H1 (cell line): ENCODE data around the gene STYK1. TPM values are rescaled to one million over a fixed set of nuclear protein-coding genes. Genes with fewer than 3 reads are reported as not detected.

Experiments
- CTCF ChIA-PET: fragments of 300-600 bp; sonication (Branson Sonifier 250); formaldehyde crosslinking; loops from one replicate; lab custom pipeline; 2021; ENCODE audit not compliant: partially characterized antibody; lab: Charles Lee
- POLR2A ChIA-PET: fragments of 300-600 bp; sonication (Branson Sonifier 250); formaldehyde crosslinking; loops from one replicate; lab custom pipeline; 2021; ENCODE audit warnings: inconsistent platforms; ENCODE audit not compliant: partially characterized antibody; lab: Charles Lee
- DNase-seq, 2 experiments: peaks; one replicate each; pipeline versions ENCODE4 v3.0.0 to v3.0.0-alpha.2; 2010 to 2022; ENCODE audit warnings: low spot score in 2 of 2, low read depth in 1 of 2, mixed read lengths in 1 of 2
- FAIRE-seq: peaks from 2 replicates; lab custom pipeline; 2011; peaks lifted over from hg19 to GRCh38; lab: Jason Lieb, UNC
- H2AFZ ChIP-seq: 2 replicates; pipeline ENCODE4 v1.8.1; 2012; ENCODE audit warnings: low read length, inconsistent platforms
- H2AK5ac ChIP-seq: 2 replicates; pipeline ENCODE4 v1.6.1; 2013; ENCODE audit warnings: low read depth, low read length
- H2BK120ac ChIP-seq: replicated peaks from 2 replicates; pipeline ENCODE3; 2013; ENCODE audit warnings: low read depth, low read length, inconsistent platforms
- H2BK12ac ChIP-seq: 2 replicates; pipeline ENCODE4 v1.6.1; 2013; ENCODE audit warnings: low read depth, low read length
- H2BK15ac ChIP-seq: 2 replicates; pipeline ENCODE4 v1.6.1; 2013; ENCODE audit warnings: low read length
- H2BK20ac ChIP-seq: 2 replicates; pipeline ENCODE4 v1.6.1; 2013; ENCODE audit warnings: low read length
- H2BK5ac ChIP-seq: 2 replicates; pipeline ENCODE4 v1.6.1; 2013; ENCODE audit warnings: low read depth, low read length
- H3K14ac ChIP-seq: 2 replicates; pipeline ENCODE4 v1.6.1; 2013; ENCODE audit warnings: inconsistent platforms; ENCODE audit not compliant: insufficient read length
- H3K18ac ChIP-seq: 2 replicates; pipeline ENCODE4 v1.6.1; 2013; ENCODE audit warnings: low read length; ENCODE audit errors: extremely low read depth
- H3K23ac ChIP-seq: 2 replicates; pipeline ENCODE4 v1.6.1; 2013; ENCODE audit warnings: inconsistent platforms; ENCODE audit not compliant: insufficient read length
- H3K23me2 ChIP-seq: 2 replicates; pipeline ENCODE4 v1.6.1; 2013; ENCODE audit warnings: low read depth, low read length
- H3K27ac ChIP-seq: 2 replicates; pipeline ENCODE4 v1.6.1; 2011; ENCODE audit warnings: low read depth, low read length, inconsistent platforms
- H3K27me3 ChIP-seq, 4 experiments: replicated peaks in 1 of 4; 1 replicate in 1 of 4; 2 replicates in 3 of 4; pipeline versions ENCODE4 v1.6.1 to v1.8.1; 2011 to 2013; ENCODE audit warnings: low read length in 3 of 4, mild to moderate bottlenecking in 3 of 4, inconsistent platforms in 2 of 4, mixed read lengths in 2 of 4, moderate library complexity in 1 of 4; ENCODE audit not compliant: control insufficient read depth in 3 of 4, insufficient read depth in 3 of 4; ENCODE audit errors: extremely low read depth in 1 of 4
- H3K36me3 ChIP-seq, 4 experiments: 2 replicates each; pipeline versions ENCODE4 v1.6.1 to v1.8.1; 2011 to 2013; ENCODE audit warnings: mild to moderate bottlenecking in 4 of 4, low read length in 3 of 4, moderate library complexity in 2 of 4, control low read depth in 1 of 4, inconsistent platforms in 1 of 4; ENCODE audit not compliant: insufficient read depth in 4 of 4, control insufficient read depth in 2 of 4
- H3K4ac ChIP-seq: replicated peaks from 2 replicates; pipeline ENCODE3; 2013; ENCODE audit warnings: low read length, low read depth, mixed read lengths, inconsistent platforms; ENCODE audit not compliant: insufficient read length
- H3K4me1 ChIP-seq, 4 experiments: replicated peaks in 1 of 4; 1 replicate in 1 of 4; 2 replicates in 3 of 4; pipeline versions ENCODE4 v1.6.1 to v1.8.1; 2011 to 2013; ENCODE audit warnings: low read length in 3 of 4, inconsistent platforms in 2 of 4, mixed read lengths in 1 of 4; ENCODE audit not compliant: insufficient read depth in 4 of 4, control insufficient read depth in 3 of 4
- H3K4me2 ChIP-seq, 2 experiments: 2 replicates each; pipeline versions ENCODE4 v1.6.1 to v1.8.1; 2011 to 2013; ENCODE audit warnings: low read depth in 2 of 2, low read length in 2 of 2, control low read depth in 1 of 2, inconsistent platforms in 1 of 2, mild to moderate bottlenecking in 1 of 2; ENCODE audit not compliant: insufficient read depth in 1 of 2
- H3K4me3 ChIP-seq, 4 experiments: fragments of 200-600, 300-600 bp in 1 of 4; sonication (generic), shearing (Covaris generic), sonication (Bioruptor Twin) in 1 of 4; 2 replicates each; pipeline versions ENCODE4 v1.5.1 to v1.8.1; 2011 to 2016; ENCODE audit warnings: low read length in 4 of 4, low read depth in 3 of 4, control low read depth in 2 of 4, inconsistent platforms in 2 of 4, mild to moderate bottlenecking in 2 of 4, mixed read lengths in 1 of 4, moderate library complexity in 1 of 4; ENCODE audit not compliant: insufficient read depth in 2 of 4; ENCODE audit errors: extremely low read depth in 1 of 4
- H3K56ac ChIP-seq: replicated peaks from 2 replicates; pipeline ENCODE3; 2013; ENCODE audit warnings: low read depth, mild to moderate bottlenecking, mixed read lengths, low read length, inconsistent platforms; ENCODE audit not compliant: insufficient read length
- H3K79me1 ChIP-seq: 2 replicates; pipeline ENCODE4 v1.6.1; 2013; ENCODE audit warnings: low read depth, low read length, control low read depth
- H3K79me2 ChIP-seq, 2 experiments: 2 replicates each; pipeline versions ENCODE4 v1.6.1 to v1.8.1; 2012 to 2013; ENCODE audit warnings: low read length in 2 of 2, mild to moderate bottlenecking in 2 of 2, inconsistent platforms in 1 of 2; ENCODE audit not compliant: insufficient read depth in 2 of 2, control insufficient read depth in 1 of 2
- H3K9ac ChIP-seq, 4 experiments: replicated peaks in 1 of 4; 1 replicate in 1 of 4; 2 replicates in 3 of 4; pipeline versions ENCODE4 v1.6.1 to v1.8.1; 2011 to 2013; ENCODE audit warnings: low read depth in 3 of 4, low read length in 3 of 4, control low read depth in 2 of 4, mild to moderate bottlenecking in 2 of 4, moderate library complexity in 2 of 4, inconsistent platforms in 1 of 4; ENCODE audit errors: extremely low read depth in 1 of 4
- H3K9me3 ChIP-seq, 2 experiments: 2 replicates each; pipeline versions ENCODE4 v1.6.1 to v1.8.1; 2012 to 2013; ENCODE audit warnings: mild to moderate bottlenecking in 2 of 2, moderate library complexity in 2 of 2, control low read depth in 1 of 2, inconsistent platforms in 1 of 2, low read depth in 1 of 2, low read length in 1 of 2, mixed read lengths in 1 of 2; ENCODE audit not compliant: insufficient read depth in 2 of 2
- H4K20me1 ChIP-seq, 2 experiments: replicated peaks in 1 of 2; 2 replicates each; pipeline versions ENCODE3 to v1.8.1; 2011 to 2013; ENCODE audit warnings: inconsistent platforms in 2 of 2, low read length in 2 of 2, mild to moderate bottlenecking in 1 of 2; ENCODE audit not compliant: insufficient read depth in 2 of 2, control insufficient read depth in 1 of 2
- H4K5ac ChIP-seq: 2 replicates; pipeline ENCODE4 v1.6.1; 2013; ENCODE audit warnings: low read length, low read depth, mixed read lengths, inconsistent platforms; ENCODE audit not compliant: insufficient read length
- H4K8ac ChIP-seq: 2 replicates; pipeline ENCODE4 v1.8.0; 2013; ENCODE audit warnings: mild to moderate bottlenecking, moderate library complexity, low read length, inconsistent platforms; ENCODE audit not compliant: insufficient read depth; ENCODE audit errors: extremely low read depth
- H4K91ac ChIP-seq: replicated peaks from 2 replicates; pipeline ENCODE3; 2013; ENCODE audit warnings: low read length, mixed read lengths, inconsistent platforms; ENCODE audit not compliant: insufficient read length
- ATF2 ChIP-seq: IDR thresholded peaks from 2 replicates; pipeline ENCODE4 v1.6.1; 2012; ENCODE audit warnings: low read length, inconsistent platforms
- BCL11A ChIP-seq, 2 experiments: IDR thresholded peaks; one replicate each; pipeline ENCODE4 v1.6.1; 2011; ENCODE audit warnings: low read depth in 2 of 2, low read length in 2 of 2, mild to moderate bottlenecking in 2 of 2
- CEBPB ChIP-seq: IDR thresholded peaks from 2 replicates; pipeline ENCODE4 v1.6.1; 2012; ENCODE audit warnings: low read depth, low read length
- CREB1 ChIP-seq: IDR thresholded peaks from 2 replicates; pipeline ENCODE4 v1.6.1; 2012; ENCODE audit warnings: inconsistent platforms
- GTF2F1 ChIP-seq: IDR thresholded peaks from 2 replicates; pipeline ENCODE4 v1.6.1; 2012; ENCODE audit warnings: low read depth, low read length, improper control_type of control experiment, borderline replicate concordance
- HDAC6 ChIP-seq: IDR thresholded peaks from one replicate; pipeline ENCODE4 v1.7.1; 2012; ENCODE audit warnings: low read depth, mild to moderate bottlenecking, inconsistent platforms, low read length, moderate library complexity
- POU5F1 ChIP-seq: IDR thresholded peaks from 2 replicates; pipeline ENCODE4 v1.6.1; 2011; ENCODE audit warnings: low read depth, mild to moderate bottlenecking, low read length, moderate library complexity
- SAP30 ChIP-seq: fragments of 300-600 bp; sonication (generic); IDR thresholded peaks from 2 replicates; pipeline ENCODE4 v1.7.1; 2012; ENCODE audit warnings: low read length, moderate library complexity, mild to moderate bottlenecking, inconsistent platforms; ENCODE audit not compliant: insufficient read depth, insufficient replicate concordance
- SIN3A ChIP-seq, 2 experiments: IDR thresholded peaks in 1 of 2; conservative IDR thresholded peaks in 1 of 2; 2 replicates each; pipeline ENCODE4 v1.6.1; 2011 to 2012; ENCODE audit warnings: low read length in 2 of 2, improper control_type of control experiment in 1 of 2, low read depth in 1 of 2, mild to moderate bottlenecking in 1 of 2
- SP2 ChIP-seq: IDR thresholded peaks from 2 replicates; pipeline ENCODE4 v1.6.1; 2012; ENCODE audit warnings: mild to moderate bottlenecking, low read length, inconsistent platforms
- SRF ChIP-seq: IDR thresholded peaks from 2 replicates; pipeline ENCODE4 v1.6.1; 2011; ENCODE audit warnings: mild to moderate bottlenecking, low read depth, low read length, moderate library complexity
- TAF7 ChIP-seq: optimal IDR thresholded peaks from 2 replicates; pipeline ENCODE3; 2011; ENCODE audit warnings: low read depth, mild to moderate bottlenecking, inconsistent platforms, low read length, moderate library complexity, borderline replicate concordance
- TBP ChIP-seq: IDR thresholded peaks from 2 replicates; pipeline ENCODE4 v1.6.1; 2011; ENCODE audit warnings: low read depth, low read length, improper control_type of control experiment
- TEAD4 ChIP-seq: IDR thresholded peaks from 2 replicates; pipeline ENCODE4 v1.6.1; 2012; ENCODE audit warnings: low read depth, low read length, inconsistent platforms, mixed read lengths
- WGBS, 2 experiments: shearing (Covaris generic) in 1 of 2; methylation state at CpG; one replicate each; pipeline versions ENCODE4 v1.1.6 to v1.1.7; 2013 to 2015; ENCODE audit warnings: low lambda C conversion rate in 2 of 2, mixed read lengths in 2 of 2, inconsistent platforms in 1 of 2, low coverage in 1 of 2, missing lambda C conversion rate in 1 of 2; ENCODE audit not compliant: insufficient replicate concordance in 2 of 2, insufficient coverage in 1 of 2, insufficient read length in 1 of 2; ENCODE audit errors: extremely low coverage in 1 of 2, missing lambda C conversion rate in 1 of 2; 5-methylcytosine and 5-hydroxymethylcytosine counted together
- polyA plus RNA-seq, 7 experiments: library from polyadenylated mRNA; depleted of rRNA in 3 of 7; stranded (reverse) in 5 of 7; unstranded in 2 of 7; fragments of >200 nt in 5 of 7; fragments of 200-250 nt in 2 of 7; gene quantifications; 1 replicate in 5 of 7; 2 replicates in 1 of 7; 4 replicates in 1 of 7; pipeline versions ENCODE4 v1.2.1 to v1.2.3, GENCODE V29; 2011 to 2013; ENCODE audit warnings: missing spikeins in 2 of 7, mixed read lengths in 2 of 7
- total RNA-seq: library from RNA; stranded (reverse); fragmentation: NEBNext Ultra II Directional; extraction: Animal tissue kit (Norgen Biotek cat#: 25700); gene quantifications from 2 replicates; pipeline ENCODE4 v1.2.1, GENCODE V29; 2021

STYK1 gene
- total and polyA plus RNA-seq, 2 of the 8 experiments (the other 6 are each of a cell fraction or from before 2014, with no cell fraction given), result 0.38 to 1.1 TPM

GRCh38 chr12:10624605-10625004, 49.2 kb downstream of the STYK1 start:
- no peak overlapping the region for H2BK15ac ChIP-seq
- ChIA-PET CTCF (interaction anchor here (1.1 kb wide), 1 partner anchor 18 kb away, joined by 3 read pairs; no protein-coding TSS in a partner anchor), POLR2A (no interaction called here)
- H2AK5ac ChIP-seq, result no peak overlapping the region
- H3K79me1 ChIP-seq, result no peaks in the 10 kb centered on the region
- no peak overlapping the region for H2BK5ac ChIP-seq
- DNase-seq (no peak), FAIRE-seq (no peak)
- H2BK120ac ChIP-seq, result no peak overlapping the region
- no peak overlapping the region for H3K23ac ChIP-seq
- no peak overlapping the region for H3K4ac ChIP-seq
- no peaks in the 10 kb centered on the region; a peak in 1 of 4 replicates for H3K9me3 ChIP-seq
- no peak overlapping the region for H3K4me3 ChIP-seq
- H3K4me2 ChIP-seq, result no peak overlapping the region
- WGBS, 2 experiments, result 93% methylated on average over 3 of the region's 3 CpGs; no CpG with 5 or more reads in 1 of the 2 experiments
- no peak overlapping the region for H2AFZ ChIP-seq
- H2BK20ac ChIP-seq, result no peak overlapping the region
- no peaks in the 10 kb centered on the region for H4K20me1 ChIP-seq
- H3K36me3 ChIP-seq, result no peaks in the 10 kb centered on the region
- H3K9ac ChIP-seq, result no peak overlapping the region
- H3K4me1 ChIP-seq, result no peaks in the 10 kb centered on the region
- H3K56ac ChIP-seq, result no peak overlapping the region
- no peak overlapping the region for H3K18ac ChIP-seq
- no peak overlapping the region for H4K8ac ChIP-seq
- H3K14ac ChIP-seq, result no peak overlapping the region
- peaks cover 0 to 1% (median 0%) of the 10 kb centered on the region in 4 experiments; a peak in 1 of 7 replicates for H3K27me3 ChIP-seq
- no peak overlapping the region for H2BK12ac ChIP-seq
- H3K79me2 ChIP-seq, result no peaks in the 10 kb centered on the region
- no peak overlapping the region for H4K5ac ChIP-seq
- H4K91ac ChIP-seq, result no peak overlapping the region
- H3K27ac ChIP-seq, result no peak overlapping the region
- no peaks in the 10 kb centered on the region for H3K23me2 ChIP-seq
- no peak for TF ChIP-seq GTF2F1
- TF ChIP-seq SIN3A (conservative IDR thresholded peaks at IDR 0.05 in 1 of 2, IDR thresholded peaks at IDR 0.05 in 1 of 2; ENCODE audit: low read depth in 1 of 2, low read length in 2 of 2), result no peak
- TF ChIP-seq SAP30, result no peak
- TF ChIP-seq SRF, result no peak
- no peak for TF ChIP-seq BCL11A (IDR thresholded peaks at IDR 0.05; ENCODE audit: low read depth in 2 of 2, low read length in 2 of 2)
- no peak for TF ChIP-seq POU5F1
- TF ChIP-seq TBP, result no peak
- TF ChIP-seq TEAD4, result no peak
- no peak for TF ChIP-seq CREB1
- TF ChIP-seq TAF7, result no peak
- TF ChIP-seq HDAC6, result no peak
- TF ChIP-seq CEBPB, result no peak
- TF ChIP-seq SP2, result no peak
- TF ChIP-seq ATF2, result no peak
